Measurements from ENCODE around the gene ZFR.

GRCh38 chr5:32446630-32447029 lies 2.1 kb upstream of the ZFR start:
- TF ChIP-seq POLR2AphosphoS5 (IDR thresholded peaks at IDR 0.05; ENCODE audit: low read depth, low read length) (no peak), POLR2A (IDR thresholded peaks at IDR 0.05; ENCODE audit: low read depth, low read length) (no peak), TAF1 (IDR thresholded peaks at IDR 0.05; ENCODE audit: low read depth, low read length) (no peak), PAX5 (IDR thresholded peaks at IDR 0.05; ENCODE audit: insufficient read depth, low read length, severe bottlenecking) (no peak), SPI1 (IDR thresholded peaks at IDR 0.05; ENCODE audit: low read depth, low read length) (peak; percentile 77), POU2F2 (IDR thresholded peaks at IDR 0.05; ENCODE audit: low read depth, low read length) (no peak)

Measured in GM12891 (cell line).